K562 (cell line): Measurements from ENCODE around the gene RGMA. TPM values are rescaled to one million over a fixed set of nuclear protein-coding genes. Genes with fewer than 3 reads are reported as not detected.

ENCODE experiments used
- ATAC-seq: fragments of 200-7000 bp; cut with Tn5 transposase; 3 replicates; pipeline ENCODE4 v1.9.1; 2020; ENCODE audit warnings: moderate library complexity
- BruUV-seq: library from RNA; stranded (reverse); fragments of 400-500 nt; replicated peaks from 2 replicates; lab custom pipeline; 2021; lab: Mats Ljungman, UMichigan
- CTCF ChIA-PET: fragments of 300-600 bp; formaldehyde crosslinking; extraction: SDS; loops from one replicate; lab custom pipeline; 2021; ENCODE audit warnings: low intra/inter-chr PET ratio; lab: Yijun Ruan, JAX
- POLR2A ChIA-PET: fragments of 300-600, 350-650 bp; sonication (Branson Sonifier 250); formaldehyde crosslinking; extraction: SDS; loops from one replicate; lab custom pipeline; 2021; ENCODE audit warnings: antibody characterized with exemption, inconsistent platforms; lab: Yijun Ruan, JAX
- DNase-seq, 4 experiments: peaks; one replicate each; pipeline versions ENCODE4 v3.0.0 to v3.0.0-alpha.2; 2011 to 2018; ENCODE audit warnings: low spot score in 3 of 4, mixed read lengths in 3 of 4; ENCODE audit errors: extremely low read depth in 1 of 4
- FAIRE-seq: peaks from 2 replicates; lab custom pipeline; 2011; peaks lifted over from hg19 to GRCh38; lab: Jason Lieb, UNC
- H2AFZ ChIP-seq: 2 replicates; pipeline ENCODE4 v1.6.0; 2011; ENCODE audit warnings: low read depth, low read length, control low read depth, inconsistent platforms
- H3K27ac ChIP-seq: fragments of 200-600 bp; 3 replicates; pipeline ENCODE4 v1.8.0; 2011; ENCODE audit warnings: low read depth, mild to moderate bottlenecking, control low read depth, inconsistent platforms, low read length, moderate library complexity, mixed read lengths; ENCODE audit errors: extremely low read depth
- H3K27me3 ChIP-seq, 2 experiments: fragments of 300-600 bp in 1 of 2; 2 replicates in 1 of 2; 3 replicates in 1 of 2; pipeline versions ENCODE4 v1.6.0 to v1.8.0; 2011; ENCODE audit warnings: inconsistent platforms in 2 of 2, low read length in 2 of 2, mild to moderate bottlenecking in 1 of 2, mixed read lengths in 1 of 2, moderate library complexity in 1 of 2; ENCODE audit not compliant: control insufficient read depth in 2 of 2, insufficient read depth in 2 of 2
- H3K36me3 ChIP-seq: fragments of 300-600 bp; 3 replicates; pipeline ENCODE4 v1.8.0; 2011; ENCODE audit warnings: mild to moderate bottlenecking, low read length, inconsistent platforms; ENCODE audit not compliant: control insufficient read depth, insufficient read depth
- H3K4me1 ChIP-seq, 2 experiments: fragments of 200-600 bp in 1 of 2; replicated peaks in 1 of 2; 2 replicates in 1 of 2; 3 replicates in 1 of 2; pipeline versions ENCODE4 v1.5.1 to v1.8.0; 2011; ENCODE audit warnings: inconsistent platforms in 2 of 2, low read length in 2 of 2, mild to moderate bottlenecking in 1 of 2, mixed read lengths in 1 of 2, moderate library complexity in 1 of 2; ENCODE audit not compliant: control insufficient read depth in 2 of 2, insufficient read depth in 2 of 2
- H3K4me2 ChIP-seq: 2 replicates; pipeline ENCODE4 v1.6.1; 2011; ENCODE audit warnings: low read length, control low read depth, inconsistent platforms, mixed read lengths; ENCODE audit not compliant: insufficient read depth
- H3K4me3 ChIP-seq: fragments of 200-600 bp; sonication (generic), shearing (Covaris generic); 2 replicates; pipeline ENCODE4 v1.5.1; 2016; ENCODE audit warnings: control low read depth, inconsistent platforms
- H3K79me2 ChIP-seq: fragments of 200-600 bp; 3 replicates; pipeline ENCODE4 v1.8.0; 2011; ENCODE audit warnings: low read length, inconsistent platforms; ENCODE audit not compliant: control insufficient read depth, insufficient read depth
- H3K9ac ChIP-seq, 2 experiments: 2 replicates each; pipeline versions ENCODE4 v1.6.0 to v1.6.1; 2011; ENCODE audit warnings: low read depth in 2 of 2, low read length in 2 of 2, control low read depth in 1 of 2, inconsistent platforms in 1 of 2, mild to moderate bottlenecking in 1 of 2, mixed read lengths in 1 of 2; ENCODE audit not compliant: insufficient read depth in 1 of 2
- H3K9me1 ChIP-seq: one replicate; pipeline ENCODE4 v1.6.0; 2011; ENCODE audit warnings: inconsistent platforms, mild to moderate bottlenecking, low read length, moderate library complexity; ENCODE audit not compliant: control insufficient read depth, insufficient read depth
- H3K9me3 ChIP-seq: replicated peaks from 2 replicates; pipeline ENCODE4 v1.5.1; 2011; ENCODE audit warnings: low read depth, low read length, inconsistent platforms; ENCODE audit not compliant: control insufficient read depth, insufficient read depth
- H4K20me1 ChIP-seq: replicated peaks from 2 replicates; pipeline ENCODE4 v1.6.1; 2011; ENCODE audit warnings: low read length, inconsistent platforms, mixed read lengths; ENCODE audit not compliant: control insufficient read depth, insufficient read depth
- CBX8 ChIP-seq: fragments of 200-600 bp; sonication (generic); IDR thresholded peaks from 2 replicates; pipeline ENCODE4 v1.6.1; 2012; ENCODE audit warnings: borderline replicate concordance, mixed run types, low read depth, mild to moderate bottlenecking, moderate library complexity, mixed read lengths, low read length, control low read depth, inconsistent platforms; ENCODE audit not compliant: poor library complexity, severe bottlenecking; ENCODE audit errors: extremely low read depth
- CTBP1 ChIP-seq: fragments of 450-650 bp; IDR thresholded peaks from 2 replicates; pipeline ENCODE4 v1.6.1; 2016; ENCODE audit warnings: borderline replicate concordance
- EHMT2 ChIP-seq: fragments of 450-650 bp; IDR thresholded peaks from 2 replicates; pipeline ENCODE4 v1.6.1; 2018; ENCODE audit warnings: antibody characterized with exemption
- SIN3A ChIP-seq, 2 experiments: fragments of 150-350 bp in 1 of 2; IDR thresholded peaks; 2 replicates each; pipeline ENCODE4 v1.6.1; 2011 to 2016; ENCODE audit warnings: borderline replicate concordance in 2 of 2, low read depth in 2 of 2, low read length in 2 of 2, mild to moderate bottlenecking in 2 of 2, moderate library complexity in 2 of 2; ENCODE audit not compliant: control insufficient read depth in 1 of 2
- TRIM24 ChIP-seq, 2 experiments: fragments of 450-650 bp; IDR thresholded peaks; 2 replicates each; pipeline ENCODE4 v1.6.1; 2016
- ZNF584 ChIP-seq: fragments of 200-800 bp; sonication (Bioruptor generic); IDR thresholded peaks from 2 replicates; pipeline ENCODE4 v1.6.1; 2016; ENCODE audit warnings: low read depth, mild to moderate bottlenecking, missing genetic modification characterization, missing compliant biosample characterization
- WGBS: fragments of 100-300 bp; shearing (Covaris generic); methylation state at CpG from one replicate; pipeline ENCODE4 v1.1.6; 2016; ENCODE audit warnings: low coverage, mixed read lengths; ENCODE audit not compliant: insufficient coverage; ENCODE audit errors: missing lambda C conversion rate; 5-methylcytosine and 5-hydroxymethylcytosine counted together
- in situ Hi-C: fragments of 300-500 bp; cut with MboI; formaldehyde crosslinking; loops from 4 replicates; pipeline ENCODE4 v1.15.0; 2018; ENCODE audit warnings: inconsistent platforms, mixed read lengths
- intact Hi-C: fragments of 100-400 bp; cut with micrococcal nuclease; formaldehyde crosslinking; loops from 2 replicates; pipeline ENCODE4 v1.14.2; 2022
- polyA plus RNA-seq, 8 experiments: library from polyadenylated mRNA; depleted of rRNA in 4 of 8; stranded (reverse) in 5 of 8; unstranded in 3 of 8; fragments of >200 nt; fragmentation: Nextera tagmentation in 2 of 8; fragmentation: Illumina TruSeq in 1 of 8; extraction: Ambion mirVana in 2 of 8; extraction: Trizol in 1 of 8; gene quantifications; 2 replicates each; pipeline versions ENCODE4 v1.2.1 to v1.2.3, GENCODE V29; 2011 to 2014; ENCODE audit warnings: inconsistent platforms in 1 of 8, missing spikeins in 1 of 8
- total RNA-seq, 7 experiments: library from RNA; depleted of rRNA in 6 of 7; stranded (reverse); fragments of >200 nt in 6 of 7; fragmentation: Illumina TruSeq in 2 of 7; extraction: Trizol in 2 of 7; gene quantifications; 2 replicates each; pipeline versions ENCODE4 v1.2.1 to v1.2.3, GENCODE V29; 2011 to 2021; ENCODE audit warnings: low replicate concordance in 1 of 7

Gene RGMA
- total and polyA plus RNA-seq, 9 of the 15 experiments (the other 6 are each of a cell fraction or from before 2014, with no cell fraction given) = 0.03 to 0.05 (median 0.03) TPM; not detected in 6

DNA sequence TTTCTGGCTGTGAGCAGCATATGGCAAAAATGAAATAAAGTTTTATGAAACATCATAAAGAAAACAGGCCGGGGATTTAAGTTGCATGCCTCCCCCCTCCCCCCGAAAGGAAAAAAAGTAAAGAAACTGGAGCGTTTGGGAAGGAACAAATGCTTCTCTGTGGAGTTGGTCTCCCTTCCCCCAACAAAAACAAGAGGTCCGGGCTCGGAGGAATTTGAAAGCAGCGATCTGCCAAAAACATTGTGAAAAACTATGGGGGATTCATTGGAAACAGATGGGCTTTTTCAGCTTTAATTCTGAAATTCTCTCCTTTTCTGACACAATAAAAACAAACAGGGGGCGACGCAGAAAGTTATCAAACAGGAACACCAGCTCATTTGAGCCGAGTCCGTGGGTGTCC is 17.0 kb downstream of the RGMA start:
- Histone ChIP-seq H3K4me3 (no peak overlapping the region), H3K9me1 (no peaks in the 10 kb centered on the region), H2AFZ (no peak overlapping the region), H3K9me3 (no peaks in the 10 kb centered on the region), H3K27ac (no peak overlapping the region), H3K36me3 (no peaks in the 10 kb centered on the region), H3K4me2 (no peak overlapping the region), H3K79me2 (no peaks in the 10 kb centered on the region), H3K9ac (no peak overlapping the region), H3K27me3 (peaks cover 73 to 77% of the 10 kb centered on the region in 2 experiments), H4K20me1 (peaks cover 5% of the 10 kb centered on the region; the same call in 1 of the 2 replicates), H3K4me1 (peaks cover 0 to 18% of the 10 kb centered on the region in 2 experiments; a peak in 2 of 5 replicates)
- intact Hi-C loops (no loop called here), in situ Hi-C loops (no loop called here)
- TF ChIP-seq ZNF584 (CRISPR knock-in tag) = no peak
- no peak for TF ChIP-seq EHMT2
- TF ChIP-seq CBX8 = peak; percentile 51
- TF ChIP-seq CTBP1 = no peak
- no peak for TF ChIP-seq TRIM24 (IDR thresholded peaks at IDR 0.05)
- TF ChIP-seq SIN3A (IDR thresholded peaks at IDR 0.05; ENCODE audit: borderline replicate concordance in 2 of 2, control insufficient read depth in 1 of 2, low read depth in 2 of 2, low read length in 2 of 2) = no peak
- DNase-seq (no peak), FAIRE-seq (no peak), ATAC-seq (no peak)
- 1% methylated on average over 10 of the region's 10 CpGs for WGBS
- ChIA-PET CTCF (no interaction called here), POLR2A (interaction anchor here (0.6 kb wide), 1 partner anchor 208 kb away, joined by 4 read pairs; no protein-coding TSS in a partner anchor)
- no TSS peak for BruUV-seq
